ENCODE results near the gene ANXA11.
A peak's percentile ranks its signal among the peaks of the same experiment; 100 is the strongest.

The ANXA11 gene

DNA sequence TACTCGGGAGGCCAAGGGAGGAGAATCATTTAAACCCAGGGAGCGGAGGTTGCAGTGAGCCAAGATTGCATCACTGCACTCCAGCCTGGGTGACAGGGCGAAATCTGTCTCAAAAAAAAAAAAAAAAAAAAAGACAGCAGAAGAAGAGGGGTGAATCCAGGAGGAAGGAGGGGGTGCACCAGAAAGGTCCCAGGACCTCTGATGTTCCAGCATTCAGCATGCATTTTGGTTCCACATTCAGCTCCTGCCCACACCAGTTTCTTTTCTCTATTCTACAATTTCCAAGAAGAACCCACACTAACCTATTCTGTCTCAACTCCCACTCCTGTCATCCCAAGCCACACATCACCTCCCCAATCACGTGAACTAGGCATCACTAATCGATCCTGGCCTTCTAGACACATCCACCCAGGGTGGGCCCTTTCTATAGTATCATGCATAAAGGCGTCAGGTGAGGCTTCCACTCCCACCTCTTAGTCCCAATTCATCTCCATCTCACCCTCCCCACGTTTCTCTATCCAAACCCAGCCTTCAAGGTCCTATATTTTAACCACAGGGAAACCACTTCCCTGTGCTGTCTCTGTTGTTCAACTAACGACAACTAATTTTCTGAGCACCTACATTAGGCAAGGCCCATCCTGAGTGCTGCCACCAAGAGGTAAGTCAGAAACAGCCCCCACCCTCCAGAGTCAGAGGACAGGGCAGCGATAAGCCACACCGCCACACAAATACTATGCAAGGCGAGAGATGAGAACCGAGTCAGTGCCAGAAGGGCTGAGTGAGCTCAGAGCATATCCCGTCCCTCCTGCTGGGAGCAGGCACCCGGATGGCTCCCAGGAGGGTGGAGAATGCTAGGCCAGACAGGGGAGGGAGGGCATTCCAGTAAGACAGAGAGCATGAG is 2.2 kb downstream of the ANXA11 start (continued):
- TF ChIP-seq ZNF2 (tag by site-specific recombination; IDR thresholded peaks at IDR 0.05) (0 out of 2 replicates have a peak, but pooled peaks have one; percentile 45), ZNF16 (tag by site-specific recombination; IDR thresholded peaks at IDR 0.05; ENCODE audit: low read depth) (no peak), ZBTB7A (tag by site-specific recombination; IDR thresholded peaks at IDR 0.05; ENCODE audit: low read depth) (no peak), ZNF548 (tag by site-specific recombination; IDR thresholded peaks at IDR 0.05) (no peak), ZNF660 (tag by site-specific recombination; IDR thresholded peaks at IDR 0.05) (peak; percentile 75), ZNF132 (tag by site-specific recombination; IDR thresholded peaks at IDR 0.05; ENCODE audit: borderline replicate concordance) (no peak), ZNF558 (tag by site-specific recombination; IDR thresholded peaks at IDR 0.05) (no peak; the same call in 1 of the 2 replicates), ZSCAN23 (tag by site-specific recombination; IDR thresholded peaks at IDR 0.05) (peak; percentile 46; the same call in 1 of the 2 replicates), KLF17 (tag by site-specific recombination; IDR thresholded peaks at IDR 0.05) (0 out of 2 replicates have a peak, but pooled peaks have one; percentile 13), ZNF174 (tag by site-specific recombination; IDR thresholded peaks at IDR 0.05) (no peak), ZNF350 (tag by site-specific recombination; IDR thresholded peaks at IDR 0.05) (no peak), SALL2 (tag by site-specific recombination; IDR thresholded peaks at IDR 0.05; ENCODE audit: borderline replicate concordance) (no peak), ZNF140 (tag by site-specific recombination; IDR thresholded peaks at IDR 0.05) (no peak), ZNF292 (tag by site-specific recombination; IDR thresholded peaks at IDR 0.05; ENCODE audit: borderline replicate concordance, low read depth) (no peak), HOXA7 (CRISPR knock-in tag; IDR thresholded peaks at IDR 0.05; ENCODE audit: borderline replicate concordance) (no peak), ZNF433 (tag by site-specific recombination; IDR thresholded peaks at IDR 0.05; ENCODE audit: low read depth) (no peak), ZNF37A (tag by site-specific recombination; IDR thresholded peaks at IDR 0.05) (no peak), GLIS1 (tag by site-specific recombination; IDR thresholded peaks at IDR 0.05) (peak; percentile 96), ZNF398 (tag by site-specific recombination; IDR thresholded peaks at IDR 0.05) (no peak), ZNF184 (tag by site-specific recombination; IDR thresholded peaks at IDR 0.05) (no peak), ZNF664 (tag by site-specific recombination; IDR thresholded peaks at IDR 0.05) (peak; percentile 100), FEZF1 (tag by site-specific recombination; IDR thresholded peaks at IDR 0.05) (peak; percentile 11; the same call in 1 of the 2 replicates), KLF16 (tag by site-specific recombination; IDR thresholded peaks at IDR 0.05) (no peak), ZNF776 (tag by site-specific recombination; IDR thresholded peaks at IDR 0.05; ENCODE audit: borderline replicate concordance) (no peak), SP7 (tag by site-specific recombination; IDR thresholded peaks at IDR 0.05) (peak; percentile 80; the same call in 1 of the 2 replicates), ZNF792 (tag by site-specific recombination; IDR thresholded peaks at IDR 0.05) (no peak), ZNF600 (tag by site-specific recombination; IDR thresholded peaks at IDR 0.05) (peak; percentile 96)
- TF ChIP-seq, protein P1, sequence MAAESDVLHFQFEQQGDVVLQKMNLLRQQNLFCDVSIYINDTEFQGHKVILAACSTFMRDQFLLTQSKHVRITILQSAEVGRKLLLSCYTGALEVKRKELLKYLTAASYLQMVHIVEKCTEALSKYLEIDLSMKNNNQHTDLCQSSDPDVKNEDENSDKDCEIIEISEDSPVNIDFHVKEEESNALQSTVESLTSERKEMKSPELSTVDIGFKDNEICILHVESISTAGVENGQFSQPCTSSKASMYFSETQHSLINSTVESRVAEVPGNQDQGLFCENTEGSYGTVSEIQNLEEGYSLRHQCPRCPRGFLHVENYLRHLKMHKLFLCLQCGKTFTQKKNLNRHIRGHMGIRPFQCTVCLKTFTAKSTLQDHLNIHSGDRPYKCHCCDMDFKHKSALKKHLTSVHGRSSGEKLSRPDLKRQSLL (tag by site-specific recombination; IDR thresholded peaks at IDR 0.05) = no peak
- TF ChIP-seq, protein P2, sequence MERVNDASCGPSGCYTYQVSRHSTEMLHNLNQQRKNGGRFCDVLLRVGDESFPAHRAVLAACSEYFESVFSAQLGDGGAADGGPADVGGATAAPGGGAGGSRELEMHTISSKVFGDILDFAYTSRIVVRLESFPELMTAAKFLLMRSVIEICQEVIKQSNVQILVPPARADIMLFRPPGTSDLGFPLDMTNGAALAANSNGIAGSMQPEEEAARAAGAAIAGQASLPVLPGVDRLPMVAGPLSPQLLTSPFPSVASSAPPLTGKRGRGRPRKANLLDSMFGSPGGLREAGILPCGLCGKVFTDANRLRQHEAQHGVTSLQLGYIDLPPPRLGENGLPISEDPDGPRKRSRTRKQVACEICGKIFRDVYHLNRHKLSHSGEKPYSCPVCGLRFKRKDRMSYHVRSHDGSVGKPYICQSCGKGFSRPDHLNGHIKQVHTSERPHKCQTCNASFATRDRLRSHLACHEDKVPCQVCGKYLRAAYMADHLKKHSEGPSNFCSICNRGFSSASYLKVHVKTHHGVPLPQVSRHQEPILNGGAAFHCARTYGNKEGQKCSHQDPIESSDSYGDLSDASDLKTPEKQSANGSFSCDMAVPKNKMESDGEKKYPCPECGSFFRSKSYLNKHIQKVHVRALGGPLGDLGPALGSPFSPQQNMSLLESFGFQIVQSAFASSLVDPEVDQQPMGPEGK (tag by site-specific recombination; IDR thresholded peaks at IDR 0.05) = peak; percentile 82
- TF ChIP-seq, protein P3, sequence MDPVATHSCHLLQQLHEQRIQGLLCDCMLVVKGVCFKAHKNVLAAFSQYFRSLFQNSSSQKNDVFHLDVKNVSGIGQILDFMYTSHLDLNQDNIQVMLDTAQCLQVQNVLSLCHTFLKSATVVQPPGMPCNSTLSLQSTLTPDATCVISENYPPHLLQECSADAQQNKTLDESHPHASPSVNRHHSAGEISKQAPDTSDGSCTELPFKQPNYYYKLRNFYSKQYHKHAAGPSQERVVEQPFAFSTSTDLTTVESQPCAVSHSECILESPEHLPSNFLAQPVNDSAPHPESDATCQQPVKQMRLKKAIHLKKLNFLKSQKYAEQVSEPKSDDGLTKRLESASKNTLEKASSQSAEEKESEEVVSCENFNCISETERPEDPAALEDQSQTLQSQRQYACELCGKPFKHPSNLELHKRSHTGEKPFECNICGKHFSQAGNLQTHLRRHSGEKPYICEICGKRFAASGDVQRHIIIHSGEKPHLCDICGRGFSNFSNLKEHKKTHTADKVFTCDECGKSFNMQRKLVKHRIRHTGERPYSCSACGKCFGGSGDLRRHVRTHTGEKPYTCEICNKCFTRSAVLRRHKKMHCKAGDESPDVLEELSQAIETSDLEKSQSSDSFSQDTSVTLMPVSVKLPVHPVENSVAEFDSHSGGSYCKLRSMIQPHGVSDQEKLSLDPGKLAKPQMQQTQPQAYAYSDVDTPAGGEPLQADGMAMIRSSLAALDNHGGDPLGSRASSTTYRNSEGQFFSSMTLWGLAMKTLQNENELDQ (tag by site-specific recombination; IDR thresholded peaks at IDR 0.05; ENCODE audit: low read depth) = no peak

Measured in HEK293 (cell line).